ENCODE results near the gene PIEZO1. TPM values are rescaled to one million over a fixed set of nuclear protein-coding genes. Genes with fewer than 3 reads are reported as not detected.

PIEZO1 gene
- total and polyA plus RNA-seq, 9 of the 15 experiments (the other 6 are each of a cell fraction or from before 2014, with no cell fraction given): 3.6 to 432 (median 131) TPM

GRCh38 chr16:88820385-88821025 is 35.5 kb upstream of the PIEZO1 start (continued):
- TF ChIP-seq ZKSCAN1 (IDR thresholded peaks at IDR 0.05; ENCODE audit: low read depth, low read length): no peak
- no peak for TF ChIP-seq PRPF4 (IDR thresholded peaks at IDR 0.05; ENCODE audit: insufficient read depth, low read depth, low read length, poor library complexity, severe bottlenecking)
- no peak for TF ChIP-seq SNAPC5 (CRISPR knock-in tag; IDR thresholded peaks at IDR 0.05)

GRCh38 chr16:88819126-88819525 is 34.1 kb upstream of the PIEZO1 start:
- no peaks in the 10 kb centered on the region for H3K9me3 ChIP-seq (replicated peaks; ENCODE audit: control insufficient read depth, insufficient read depth, low read depth, low read length)
- H3K4me1 ChIP-seq (replicated peaks in 1 of 2; ENCODE audit: control insufficient read depth in 2 of 2, insufficient read depth in 2 of 2, low read length in 2 of 2): peaks cover 0 to 49% of the 10 kb centered on the region in 2 experiments; a peak in 2 of 5 replicates
- H3K27me3 ChIP-seq (ENCODE audit: control insufficient read depth in 2 of 2, insufficient read depth in 2 of 2, low read length in 2 of 2): no peaks in the 10 kb centered on the region
- no peak for DNase-seq (ENCODE audit: extremely low read depth in 1 of 4, low spot score in 3 of 4)
- H2AFZ ChIP-seq (ENCODE audit: low read depth, low read length): no peak overlapping the region
- no peaks in the 10 kb centered on the region for H3K36me3 ChIP-seq (ENCODE audit: control insufficient read depth, insufficient read depth, low read length)
- no peaks in the 10 kb centered on the region for H4K20me1 ChIP-seq (replicated peaks; ENCODE audit: control insufficient read depth, insufficient read depth, low read length)
- intact Hi-C loops (cut with micrococcal nuclease): loop anchor here (10.0 kb wide), 1 partner anchor 186 kb away; no protein-coding TSS in a partner anchor
- 70% methylated on average over 13 of the region's 16 CpGs for WGBS (ENCODE audit: insufficient coverage, low coverage, missing lambda C conversion rate)
- no peak overlapping the region for H3K4me3 ChIP-seq
- no peak overlapping the region for H3K27ac ChIP-seq (ENCODE audit: extremely low read depth, low read depth, low read length)
- ChIA-PET CTCF (ENCODE audit: low intra/inter-chr PET ratio) (no interaction called here), POLR2A (interaction anchor here (0.9 to 1.2 kb wide), 2 partner anchors 8 to 37 kb away, joined by 3 to 5 read pairs; partner anchors contain the start of genes GALNS and TRAPPC2L)
- no peaks in the 10 kb centered on the region for H3K79me2 ChIP-seq (ENCODE audit: control insufficient read depth, insufficient read depth, low read length)
- H3K4me2 ChIP-seq (ENCODE audit: insufficient read depth, low read length): no peak overlapping the region
- BruUV-seq (replicated peaks): no TSS peak
- in situ Hi-C loops (cut with MboI): loop anchor here (10.0 kb wide), 1 partner anchor 396 kb away; the partner anchor contains the start of gene ZNF778
- peak overlapping the region in 1 of 2 experiments; percentile 64; a peak in 2 of 4 replicates for H3K9ac ChIP-seq (ENCODE audit: insufficient read depth in 1 of 2, low read depth in 2 of 2, low read length in 2 of 2)
- no peak for FAIRE-seq
- 0 out of 3 replicates have a peak, but pooled peaks have one; percentile 12 for ATAC-seq
- no peaks in the 10 kb centered on the region for H3K9me1 ChIP-seq (ENCODE audit: control insufficient read depth, insufficient read depth, low read length)
- no peak for TF ChIP-seq ZNF277 (CRISPR knock-in tag; IDR thresholded peaks at IDR 0.05; ENCODE audit: borderline replicate concordance)
- no peak for TF ChIP-seq ESRRB (CRISPR knock-in tag; IDR thresholded peaks at IDR 0.05; ENCODE audit: borderline replicate concordance)
- TF ChIP-seq CHD1 (IDR thresholded peaks at IDR 0.05; ENCODE audit: low read length): no peak
